GM19351 (cell line): ENCODE data around the gene MEFV.
A peak's percentile ranks its signal among the peaks of the same experiment; 100 is the strongest.

ENCODE experiments used
- ATAC-seq: cut with Tn5 transposase; IDR thresholded peaks from one replicate; pipeline ENCODE4 v1.9.1; 2021; ENCODE audit warnings: mild to moderate bottlenecking, moderate library complexity; ENCODE audit not compliant: unreplicated experiment

Gene MEFV

DNA sequence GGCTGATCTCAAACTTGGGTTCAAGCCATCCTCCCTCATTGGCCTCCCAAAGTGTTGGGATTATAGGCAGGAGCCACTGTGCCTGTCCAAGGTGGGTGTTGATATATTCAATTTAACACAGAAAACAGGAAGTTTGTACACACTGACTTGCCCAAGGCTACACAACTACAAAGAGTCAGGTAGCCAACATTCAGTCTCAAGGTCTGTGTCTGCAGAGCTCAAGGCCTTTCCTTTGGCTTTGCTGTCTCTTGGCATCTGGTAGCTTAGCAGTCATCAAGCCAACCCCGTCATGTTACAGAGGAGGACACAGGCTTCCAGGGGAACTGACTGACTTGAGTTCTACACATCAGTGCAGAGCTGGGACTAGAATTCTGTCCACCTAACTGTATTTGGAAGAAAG lies 11.9 kb upstream of the MEFV start:
- no peak for ATAC-seq

DNA sequence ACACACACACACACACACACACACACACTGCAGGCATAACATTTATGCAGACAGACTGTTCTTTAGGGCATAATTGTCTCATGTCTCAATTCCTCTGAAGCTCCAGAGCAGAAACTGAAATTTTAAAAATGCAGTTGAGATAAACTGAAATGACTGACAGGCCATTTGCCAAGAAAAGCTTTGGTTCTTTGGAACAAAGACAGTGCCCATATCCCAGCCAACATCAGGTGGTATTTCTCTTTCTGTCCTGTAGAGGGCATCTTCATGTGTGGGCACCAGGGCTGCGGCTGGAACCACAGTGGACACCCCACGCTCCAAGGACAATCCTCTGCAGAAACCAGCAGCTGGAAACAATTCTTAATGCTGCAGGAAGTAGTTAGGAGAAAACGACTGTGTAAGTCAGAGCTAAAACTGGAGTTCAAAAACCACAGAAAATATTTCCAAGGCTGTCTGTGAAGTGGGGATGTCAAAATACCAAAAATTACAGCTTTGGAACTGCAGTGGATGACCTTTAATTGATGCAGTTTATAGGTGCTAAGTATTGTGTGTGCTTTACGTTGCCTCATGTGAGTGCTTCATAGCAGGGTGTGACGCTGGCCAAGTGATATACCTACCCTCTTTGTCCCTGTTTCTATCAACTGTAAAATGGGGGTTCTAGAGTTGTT lies 10.6 kb upstream of the MEFV start:
- no peak for ATAC-seq

DNA sequence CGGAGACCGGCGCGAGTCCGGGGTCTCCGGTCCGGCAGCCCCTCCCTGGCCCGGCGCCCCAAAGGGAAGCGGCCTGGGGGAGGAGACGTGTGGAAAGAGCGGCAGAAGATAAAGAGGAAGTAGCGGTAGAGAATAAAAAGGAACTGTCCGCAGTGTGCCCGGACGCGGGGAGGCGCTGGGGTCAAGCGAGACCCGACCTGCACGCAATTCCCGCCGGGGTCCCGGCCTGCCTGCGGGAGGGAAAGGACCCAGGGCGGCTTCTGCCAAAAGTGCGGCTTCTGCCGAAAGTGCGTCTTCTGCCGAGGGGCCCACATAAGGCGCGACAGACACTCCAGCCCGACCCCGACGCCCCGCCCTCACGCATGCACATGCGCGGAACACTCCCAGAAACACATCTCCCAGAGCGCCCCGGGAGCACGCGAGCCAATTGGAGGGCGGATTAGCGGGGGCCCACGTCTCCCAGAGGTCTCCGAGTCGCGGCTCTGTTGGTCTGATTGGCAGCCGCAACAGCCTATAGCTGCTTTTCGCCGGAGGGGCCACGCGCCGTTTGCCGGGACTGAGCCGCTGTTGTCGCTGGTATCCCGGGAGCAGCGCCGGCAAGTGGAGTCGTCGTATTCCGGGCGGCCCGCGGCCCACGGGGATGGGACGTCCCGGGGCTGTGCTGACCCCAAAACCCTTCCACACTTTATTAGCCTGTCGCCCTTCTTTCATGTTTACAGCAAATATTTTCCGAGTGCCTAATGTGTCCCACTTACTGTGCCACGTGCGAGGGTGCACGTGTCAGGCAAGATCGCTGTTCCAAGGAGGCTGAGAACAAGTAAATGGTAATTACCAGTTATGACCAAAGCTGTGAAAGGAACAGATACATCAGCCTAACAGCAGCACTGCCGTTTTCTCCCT lies 8.0 kb upstream of the MEFV start:
- ATAC-seq, result peak; percentile 90

DNA sequence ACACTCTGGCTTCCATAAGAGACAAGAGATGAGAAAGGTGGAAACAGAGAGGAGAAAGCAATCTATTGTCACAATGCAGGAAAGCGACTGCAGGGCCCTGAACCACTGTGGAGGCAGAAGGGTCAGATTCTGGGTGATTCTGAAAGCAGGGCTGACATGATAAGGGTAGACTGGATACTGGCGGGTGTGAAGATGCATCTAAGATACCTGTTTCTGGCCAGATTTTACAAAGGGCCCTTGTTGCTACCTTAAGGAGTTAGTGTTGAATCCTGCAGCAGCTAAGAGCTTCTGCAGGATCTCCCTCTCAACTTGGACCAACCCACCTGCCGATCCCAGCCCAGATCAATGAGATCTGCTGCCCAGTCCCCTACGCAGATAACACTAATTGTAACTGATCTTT lies 6.1 kb upstream of the MEFV start:
- ATAC-seq, result no peak

GRCh38 chr16:3259836-3260235 lies 3.4 kb upstream of the MEFV start:
- ATAC-seq, result no peak

- ATAC-seq, result no peak
Measured at GRCh38 chr16:3256866-3257465, 533 bp upstream of the MEFV start.

- ATAC-seq, result no peak
Measured at GRCh38 chr16:3254309-3254708, 2.1 kb downstream of the MEFV start.

- no peak for ATAC-seq
Measured at GRCh38 chr16:3252967-3253366, 3.5 kb downstream of the MEFV start.

GRCh38 chr16:3249451-3249850 lies 7.0 kb downstream of the MEFV start:
- ATAC-seq, result no peak

GRCh38 chr16:3249020-3249419 lies 7.4 kb downstream of the MEFV start:
- ATAC-seq, result no peak

DNA sequence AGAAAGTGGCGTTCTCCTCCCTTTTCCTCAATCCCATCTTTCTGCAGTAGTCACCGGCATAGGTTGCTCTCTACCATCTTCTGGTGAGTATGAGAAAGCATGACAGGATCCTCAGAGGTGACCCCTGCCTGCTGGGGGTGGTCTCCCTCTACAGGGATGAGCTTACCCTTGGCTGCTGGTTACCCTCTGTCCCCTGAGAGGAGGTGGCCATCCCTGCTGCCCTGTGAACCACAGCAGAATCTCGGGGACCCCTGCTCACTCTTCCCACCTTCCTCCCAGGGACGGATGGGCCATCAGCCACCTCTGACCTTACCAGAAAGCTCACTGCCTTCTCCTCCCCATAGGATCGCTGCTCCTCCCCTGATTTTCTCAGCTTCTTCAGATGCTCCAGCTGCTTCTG lies 7.8 kb downstream of the MEFV start:
- no peak for ATAC-seq

DNA sequence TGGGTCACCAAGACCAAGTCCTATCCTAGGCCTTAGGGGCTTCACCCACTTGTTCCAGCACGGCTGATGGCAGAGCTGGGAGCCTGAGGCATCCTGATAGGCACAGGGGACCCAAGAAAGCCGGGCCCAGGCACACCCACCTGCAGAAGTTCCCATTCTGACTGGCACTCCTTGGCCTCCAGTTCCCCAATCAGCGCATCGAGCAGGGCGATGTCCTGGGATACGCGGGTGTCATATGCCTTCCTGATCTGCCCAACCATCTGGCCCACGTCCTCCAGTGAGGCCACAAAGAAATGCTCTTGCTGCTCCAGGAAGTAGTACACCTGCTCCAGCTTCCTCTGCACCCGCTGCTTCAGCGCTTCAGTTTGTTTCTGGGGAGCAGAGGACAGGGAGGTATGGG lies 9.6 kb downstream of the MEFV start:
- no peak for ATAC-seq

DNA sequence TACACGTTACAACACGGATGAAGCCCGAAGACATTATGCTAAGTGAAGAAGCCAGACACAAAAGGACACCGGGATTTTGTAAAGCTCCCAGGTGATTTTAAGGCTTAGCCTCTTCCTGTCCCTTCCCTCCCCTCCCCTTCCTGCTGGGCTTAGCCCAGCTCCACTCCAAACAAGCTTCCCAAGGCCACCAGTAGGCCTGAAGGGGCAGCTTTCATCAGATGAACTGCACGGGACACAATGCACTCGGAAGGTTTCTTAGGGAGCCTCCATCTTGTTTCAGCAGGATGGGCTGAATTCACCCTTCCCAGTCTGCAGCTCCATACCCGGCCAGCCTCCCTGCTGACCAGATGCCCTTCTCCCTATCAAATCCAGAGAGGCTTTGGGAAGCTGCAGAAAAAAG lies 10.4 kb downstream of the MEFV start:
- ATAC-seq, result no peak

DNA sequence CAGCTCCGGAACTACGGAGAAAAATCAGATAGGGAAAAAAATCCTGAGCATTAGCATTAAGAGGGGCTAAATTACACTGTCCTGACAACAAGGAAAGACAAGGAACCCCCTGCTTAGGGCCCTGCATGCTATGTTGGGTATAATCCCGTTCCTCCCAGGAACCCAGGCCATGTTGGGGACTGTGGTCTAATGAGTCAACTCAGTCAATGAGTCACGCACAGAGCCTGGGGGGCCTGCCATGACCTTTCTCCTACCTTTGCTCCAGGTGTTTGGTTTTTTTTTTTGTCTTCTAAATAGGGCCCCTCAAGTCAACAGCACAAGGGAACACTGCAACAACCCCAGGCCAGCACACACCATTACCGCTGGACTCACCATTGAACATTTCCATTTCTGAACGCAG lies 12.6 kb downstream of the MEFV start:
- no peak for ATAC-seq

DNA sequence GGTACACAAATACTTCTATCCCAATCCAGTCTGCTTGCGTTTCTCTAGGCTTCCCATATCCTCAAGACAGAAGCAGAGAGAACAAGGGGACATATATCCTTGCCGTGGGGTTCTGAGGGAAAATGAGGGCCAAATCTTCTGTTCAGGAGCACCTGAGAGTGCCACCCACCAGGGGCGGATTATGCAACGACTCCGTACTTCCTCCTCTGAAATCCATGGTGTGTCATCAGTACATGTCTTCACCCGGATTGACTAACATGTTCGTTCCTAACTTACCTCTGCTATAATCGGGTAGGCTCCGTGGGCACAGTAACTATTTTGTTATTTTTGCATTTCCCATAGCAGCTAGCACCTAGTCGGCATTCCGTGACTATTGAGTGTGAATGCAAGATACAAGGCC lies 13.7 kb downstream of the MEFV start:
- no peak for ATAC-seq

GRCh38 chr16:3241761-3242160 lies 14.7 kb downstream of the MEFV start:
- ATAC-seq, result no peak

GRCh38 chr16:3235856-3236669 lies 20.4 kb downstream of the MEFV start:
- no peak for ATAC-seq

- peak; percentile 88 for ATAC-seq
Measured at GRCh38 chr16:3234857-3235561, 21.4 kb downstream of the MEFV start, which contains the start of gene ZNF200. ZNF200 (minus strand) TSS chr16:3235158; CDS start chr16:3233755, 1,403 bp downstream.

DNA sequence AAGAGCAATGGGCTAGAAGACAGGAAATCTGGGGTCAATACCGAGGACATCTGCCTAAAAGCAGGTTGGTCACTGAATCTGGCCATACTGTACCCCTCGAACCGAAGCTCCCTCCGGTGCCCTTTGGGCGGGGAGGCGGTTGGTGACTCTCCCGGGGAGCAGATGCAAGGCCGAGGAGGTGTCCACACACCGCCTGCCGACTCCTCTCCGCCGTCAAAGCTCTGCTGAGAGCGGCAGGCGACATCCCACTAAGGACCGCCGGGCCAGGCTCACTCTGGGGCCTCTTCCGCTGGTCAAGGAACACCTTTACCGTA lies 21.9 kb downstream of the MEFV start:
- ATAC-seq, result no peak

GRCh38 chr16:3223913-3224515 lies 32.4 kb downstream of the MEFV start:
- ATAC-seq, result no peak
